Measurements from ENCODE around the gene LIMS2. TPM values are rescaled to one million over a fixed set of nuclear protein-coding genes. Genes with fewer than 3 reads are reported as not detected.

Gene LIMS2
- total and polyA plus RNA-seq, 2 experiments from 2014 or later: 1.6 to 3.5 TPM

DNA sequence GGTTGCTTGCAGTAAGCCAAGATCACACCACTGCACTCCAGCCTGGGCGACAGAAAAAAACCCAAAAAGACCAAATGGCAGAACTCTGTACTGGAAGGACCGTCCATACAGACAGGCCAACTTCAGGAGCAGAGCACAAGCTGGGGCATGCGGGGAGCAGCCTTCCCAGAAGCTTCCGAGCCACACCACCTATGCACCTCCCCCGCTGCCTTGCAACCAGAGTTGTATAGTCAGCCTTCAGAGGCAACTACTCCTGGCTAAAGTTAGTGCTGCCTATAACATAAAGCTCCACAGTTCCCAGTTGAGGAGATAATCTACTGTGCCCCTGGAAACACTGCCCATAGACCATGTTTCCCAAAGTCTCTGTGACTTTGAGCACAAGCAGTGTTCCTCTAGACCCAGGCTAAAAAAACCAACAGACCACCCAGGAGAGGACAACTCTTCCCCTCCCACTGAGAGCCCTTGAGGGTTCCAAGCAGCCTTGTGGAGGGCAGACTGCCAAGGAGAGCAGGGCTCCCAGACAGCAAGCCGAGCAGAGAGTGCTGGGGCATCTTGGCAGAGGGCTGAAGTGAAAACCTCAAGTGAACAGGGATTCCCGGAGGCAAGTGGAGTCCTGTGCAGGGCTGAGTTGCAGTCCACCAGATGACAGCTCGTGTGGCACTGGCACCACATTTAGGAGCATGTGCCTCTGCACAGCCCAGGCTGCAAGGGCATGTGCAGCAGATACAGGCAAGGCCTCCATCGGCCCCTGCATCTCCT lies 32.7 kb upstream of the LIMS2 start:
- Histone ChIP-seq H3K27me3 (ENCODE audit: insufficient read depth) (no peaks in the 10 kb centered on the region), H2AFZ (no peak overlapping the region), H3K4me3 (no peak overlapping the region), H3K36me3 (ENCODE audit: insufficient read depth) (peaks cover 42% of the 10 kb centered on the region), H3K4me2 (no peak overlapping the region), H3F3A (replicated peaks; ENCODE audit: low read depth) (0 out of 2 replicates have a peak, but pooled peaks cover 7% of the 10 kb centered on the region), H3K4me1 (ENCODE audit: insufficient read depth) (peaks cover 5% of the 10 kb centered on the region; the same call in 1 of the 2 replicates), H4K20me1 (replicated peaks; ENCODE audit: insufficient read depth) (peaks cover 7% of the 10 kb centered on the region; the same call in 1 of the 2 replicates), H3K79me2 (replicated peaks; ENCODE audit: insufficient read depth) (peaks cover 25% of the 10 kb centered on the region), H3K27ac (ENCODE audit: low read depth) (no peak overlapping the region), H3K9me2 (ENCODE audit: insufficient read depth) (no peaks in the 10 kb centered on the region)
- Mint-ChIP-seq H3K36me3 (ENCODE audit: low read depth) (peaks cover 49% of the 10 kb centered on the region), H3K4me3 (no peak overlapping the region), H3K27me3 (ENCODE audit: insufficient read depth, low read depth, poor library complexity) (peaks cover under 1% of the 10 kb centered on the region), H3K27ac (no peak overlapping the region), H3K4me1 (no peaks in the 10 kb centered on the region; the same call in 2 of the 3 replicates), H3K9me3 (no peaks in the 10 kb centered on the region)
- TF ChIP-seq, protein P1, sequence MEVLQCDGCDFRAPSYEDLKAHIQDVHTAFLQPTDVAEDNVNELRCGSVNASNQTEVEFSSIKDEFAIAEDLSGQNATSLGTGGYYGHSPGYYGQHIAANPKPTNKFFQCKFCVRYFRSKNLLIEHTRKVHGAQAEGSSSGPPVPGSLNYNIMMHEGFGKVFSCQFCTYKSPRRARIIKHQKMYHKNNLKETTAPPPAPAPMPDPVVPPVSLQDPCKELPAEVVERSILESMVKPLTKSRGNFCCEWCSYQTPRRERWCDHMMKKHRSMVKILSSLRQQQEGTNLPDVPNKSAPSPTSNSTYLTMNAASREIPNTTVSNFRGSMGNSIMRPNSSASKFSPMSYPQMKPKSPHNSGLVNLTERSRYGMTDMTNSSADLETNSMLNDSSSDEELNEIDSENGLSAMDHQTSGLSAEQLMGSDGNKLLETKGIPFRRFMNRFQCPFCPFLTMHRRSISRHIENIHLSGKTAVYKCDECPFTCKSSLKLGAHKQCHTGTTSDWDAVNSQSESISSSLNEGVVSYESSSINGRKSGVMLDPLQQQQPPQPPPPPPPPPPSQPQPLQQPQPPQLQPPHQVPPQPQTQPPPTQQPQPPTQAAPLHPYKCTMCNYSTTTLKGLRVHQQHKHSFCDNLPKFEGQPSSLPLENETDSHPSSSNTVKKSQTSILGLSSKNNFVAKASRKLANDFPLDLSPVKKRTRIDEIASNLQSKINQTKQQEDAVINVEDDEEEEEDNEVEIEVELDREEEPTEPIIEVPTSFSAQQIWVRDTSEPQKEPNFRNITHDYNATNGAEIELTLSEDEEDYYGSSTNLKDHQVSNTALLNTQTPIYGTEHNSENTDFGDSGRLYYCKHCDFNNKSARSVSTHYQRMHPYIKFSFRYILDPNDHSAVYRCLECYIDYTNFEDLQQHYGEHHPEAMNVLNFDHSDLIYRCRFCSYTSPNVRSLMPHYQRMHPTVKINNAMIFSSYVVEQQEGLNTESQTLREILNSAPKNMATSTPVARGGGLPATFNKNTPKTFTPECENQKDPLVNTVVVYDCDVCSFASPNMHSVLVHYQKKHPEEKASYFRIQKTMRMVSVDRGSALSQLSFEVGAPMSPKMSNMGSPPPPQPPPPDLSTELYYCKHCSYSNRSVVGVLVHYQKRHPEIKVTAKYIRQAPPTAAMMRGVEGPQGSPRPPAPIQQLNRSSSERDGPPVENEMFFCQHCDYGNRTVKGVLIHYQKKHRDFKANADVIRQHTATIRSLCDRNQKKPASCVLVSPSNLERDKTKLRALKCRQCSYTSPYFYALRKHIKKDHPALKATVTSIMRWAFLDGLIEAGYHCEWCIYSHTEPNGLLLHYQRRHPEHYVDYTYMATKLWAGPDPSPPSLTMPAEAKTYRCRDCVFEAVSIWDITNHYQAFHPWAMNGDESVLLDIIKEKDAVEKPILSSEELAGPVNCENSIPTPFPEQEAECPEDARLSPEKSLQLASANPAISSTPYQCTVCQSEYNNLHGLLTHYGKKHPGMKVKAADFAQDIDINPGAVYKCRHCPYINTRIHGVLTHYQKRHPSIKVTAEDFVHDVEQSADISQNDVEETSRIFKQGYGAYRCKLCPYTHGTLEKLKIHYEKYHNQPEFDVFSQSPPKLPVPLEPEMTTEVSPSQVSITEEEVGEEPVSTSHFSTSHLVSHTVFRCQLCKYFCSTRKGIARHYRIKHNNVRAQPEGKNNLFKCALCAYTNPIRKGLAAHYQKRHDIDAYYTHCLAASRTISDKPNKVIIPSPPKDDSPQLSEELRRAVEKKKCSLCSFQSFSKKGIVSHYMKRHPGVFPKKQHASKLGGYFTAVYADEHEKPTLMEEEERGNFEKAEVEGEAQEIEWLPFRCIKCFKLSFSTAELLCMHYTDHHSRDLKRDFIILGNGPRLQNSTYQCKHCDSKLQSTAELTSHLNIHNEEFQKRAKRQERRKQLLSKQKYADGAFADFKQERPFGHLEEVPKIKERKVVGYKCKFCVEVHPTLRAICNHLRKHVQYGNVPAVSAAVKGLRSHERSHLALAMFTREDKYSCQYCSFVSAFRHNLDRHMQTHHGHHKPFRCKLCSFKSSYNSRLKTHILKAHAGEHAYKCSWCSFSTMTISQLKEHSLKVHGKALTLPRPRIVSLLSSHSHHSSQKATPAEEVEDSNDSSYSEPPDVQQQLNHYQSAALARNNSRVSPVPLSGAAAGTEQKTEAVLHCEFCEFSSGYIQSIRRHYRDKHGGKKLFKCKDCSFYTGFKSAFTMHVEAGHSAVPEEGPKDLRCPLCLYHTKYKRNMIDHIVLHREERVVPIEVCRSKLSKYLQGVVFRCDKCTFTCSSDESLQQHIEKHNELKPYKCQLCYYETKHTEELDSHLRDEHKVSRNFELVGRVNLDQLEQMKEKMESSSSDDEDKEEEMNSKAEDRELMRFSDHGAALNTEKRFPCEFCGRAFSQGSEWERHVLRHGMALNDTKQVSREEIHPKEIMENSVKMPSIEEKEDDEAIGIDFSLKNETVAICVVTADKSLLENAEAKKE (CRISPR knock-in tag; IDR thresholded peaks at IDR 0.05): no peak
- TF ChIP-seq NANOG (IDR thresholded peaks at IDR 0.05; ENCODE audit: borderline replicate concordance) (no peak), EZH2phosphoT487 (IDR thresholded peaks at IDR 0.05; ENCODE audit: unreplicated experiment) (no peak), JUNB (IDR thresholded peaks at IDR 0.05; ENCODE audit: unreplicated experiment) (no peak), ZNF331 (CRISPR knock-in tag; IDR thresholded peaks at IDR 0.05; ENCODE audit: low read depth) (no peak), CREB1 (CRISPR knock-in tag; IDR thresholded peaks at IDR 0.05; ENCODE audit: low read depth) (no peak), POLR2AphosphoS5 (IDR thresholded peaks at IDR 0.05; ENCODE audit: low read depth) (no peak)
- TF ChIP-seq, protein P2, sequence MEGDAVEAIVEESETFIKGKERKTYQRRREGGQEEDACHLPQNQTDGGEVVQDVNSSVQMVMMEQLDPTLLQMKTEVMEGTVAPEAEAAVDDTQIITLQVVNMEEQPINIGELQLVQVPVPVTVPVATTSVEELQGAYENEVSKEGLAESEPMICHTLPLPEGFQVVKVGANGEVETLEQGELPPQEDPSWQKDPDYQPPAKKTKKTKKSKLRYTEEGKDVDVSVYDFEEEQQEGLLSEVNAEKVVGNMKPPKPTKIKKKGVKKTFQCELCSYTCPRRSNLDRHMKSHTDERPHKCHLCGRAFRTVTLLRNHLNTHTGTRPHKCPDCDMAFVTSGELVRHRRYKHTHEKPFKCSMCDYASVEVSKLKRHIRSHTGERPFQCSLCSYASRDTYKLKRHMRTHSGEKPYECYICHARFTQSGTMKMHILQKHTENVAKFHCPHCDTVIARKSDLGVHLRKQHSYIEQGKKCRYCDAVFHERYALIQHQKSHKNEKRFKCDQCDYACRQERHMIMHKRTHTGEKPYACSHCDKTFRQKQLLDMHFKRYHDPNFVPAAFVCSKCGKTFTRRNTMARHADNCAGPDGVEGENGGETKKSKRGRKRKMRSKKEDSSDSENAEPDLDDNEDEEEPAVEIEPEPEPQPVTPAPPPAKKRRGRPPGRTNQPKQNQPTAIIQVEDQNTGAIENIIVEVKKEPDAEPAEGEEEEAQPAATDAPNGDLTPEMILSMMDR (conservative IDR thresholded peaks at IDR 0.05; ENCODE audit: low read depth in 2 of 2): no peak
- ATAC-seq: no peak
- no peak for DNase-seq (ENCODE audit: low spot score)
